Measurements from ENCODE around the gene PRORP.

The PRORP gene

DNA sequence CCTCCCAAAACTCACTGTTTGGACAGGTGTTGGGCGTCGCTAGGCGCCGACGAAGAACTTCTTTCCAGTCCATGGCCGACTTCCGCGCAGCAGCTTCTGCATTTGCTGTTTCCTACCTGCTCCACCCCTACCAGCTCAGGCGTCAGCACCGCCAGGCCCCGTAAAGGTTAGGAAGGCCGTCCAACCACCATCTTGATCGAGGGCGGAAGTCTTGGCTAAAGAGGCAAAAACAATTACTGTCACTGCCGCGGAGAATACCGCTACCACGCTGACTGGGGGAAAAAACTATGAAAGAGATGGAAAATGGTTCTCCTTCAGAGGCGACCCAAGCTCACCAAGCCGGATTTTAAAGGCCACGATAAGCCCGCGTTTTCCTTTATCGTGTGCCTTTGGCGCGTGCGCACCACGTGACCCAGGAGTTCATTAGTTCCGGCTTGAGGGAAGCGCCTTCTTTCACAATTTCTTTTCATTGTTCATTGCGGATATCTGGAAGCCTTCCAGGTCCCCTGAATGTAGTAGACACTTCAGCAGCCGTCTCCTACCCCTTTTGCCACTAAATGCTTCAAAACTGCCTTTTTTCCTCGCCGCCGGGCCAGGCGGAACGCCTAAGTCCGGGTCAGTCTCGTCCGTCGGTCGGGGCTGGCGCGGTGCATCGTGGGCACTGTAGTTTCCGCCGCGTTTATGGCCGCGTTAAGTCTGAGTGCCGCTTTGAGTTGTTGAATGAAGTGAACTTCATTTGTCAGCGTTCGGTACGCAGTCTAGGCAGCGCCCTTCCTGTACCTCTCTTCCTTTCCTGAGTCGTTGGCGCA is at the start of gene PRORP, which contains the start of gene PPP2R3C (continued):
- 0 out of 2 replicates have a peak, but pooled peaks have one; percentile 31 for TF ChIP-seq OVOL3 (tag by site-specific recombination; IDR thresholded peaks at IDR 0.05)
- no peak; the same call in 1 of the 2 replicates for TF ChIP-seq ZBTB48 (tag by site-specific recombination; IDR thresholded peaks at IDR 0.05)
- TF ChIP-seq, protein P1, sequence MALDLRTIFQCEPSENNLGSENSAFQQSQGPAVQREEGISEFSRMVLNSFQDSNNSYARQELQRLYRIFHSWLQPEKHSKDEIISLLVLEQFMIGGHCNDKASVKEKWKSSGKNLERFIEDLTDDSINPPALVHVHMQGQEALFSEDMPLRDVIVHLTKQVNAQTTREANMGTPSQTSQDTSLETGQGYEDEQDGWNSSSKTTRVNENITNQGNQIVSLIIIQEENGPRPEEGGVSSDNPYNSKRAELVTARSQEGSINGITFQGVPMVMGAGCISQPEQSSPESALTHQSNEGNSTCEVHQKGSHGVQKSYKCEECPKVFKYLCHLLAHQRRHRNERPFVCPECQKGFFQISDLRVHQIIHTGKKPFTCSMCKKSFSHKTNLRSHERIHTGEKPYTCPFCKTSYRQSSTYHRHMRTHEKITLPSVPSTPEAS (tag by site-specific recombination; IDR thresholded peaks at IDR 0.05), result no peak; the same call in 1 of the 2 replicates
- no peak for TF ChIP-seq ZNF473 (tag by site-specific recombination; IDR thresholded peaks at IDR 0.05)
- TF ChIP-seq, protein P2, sequence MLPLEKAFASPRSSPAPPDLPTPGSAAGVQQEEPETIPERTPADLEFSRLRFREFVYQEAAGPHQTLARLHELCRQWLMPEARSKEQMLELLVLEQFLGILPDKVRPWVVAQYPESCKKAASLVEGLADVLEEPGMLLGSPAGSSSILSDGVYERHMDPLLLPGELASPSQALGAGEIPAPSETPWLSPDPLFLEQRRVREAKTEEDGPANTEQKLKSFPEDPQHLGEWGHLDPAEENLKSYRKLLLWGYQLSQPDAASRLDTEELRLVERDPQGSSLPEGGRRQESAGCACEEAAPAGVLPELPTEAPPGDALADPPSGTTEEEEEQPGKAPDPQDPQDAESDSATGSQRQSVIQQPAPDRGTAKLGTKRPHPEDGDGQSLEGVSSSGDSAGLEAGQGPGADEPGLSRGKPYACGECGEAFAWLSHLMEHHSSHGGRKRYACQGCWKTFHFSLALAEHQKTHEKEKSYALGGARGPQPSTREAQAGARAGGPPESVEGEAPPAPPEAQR (tag by site-specific recombination; IDR thresholded peaks at IDR 0.05), result no peak
- no peak for TF ChIP-seq ZNF549 (tag by site-specific recombination; IDR thresholded peaks at IDR 0.05)
- no peak for TF ChIP-seq ZNF23 (tag by site-specific recombination; IDR thresholded peaks at IDR 0.05; ENCODE audit: borderline replicate concordance)
- no peak for TF ChIP-seq ZNF747 (tag by site-specific recombination; IDR thresholded peaks at IDR 0.05)
- TF ChIP-seq GLI2 (tag by site-specific recombination; IDR thresholded peaks at IDR 0.05; ENCODE audit: borderline replicate concordance, low read depth), result no peak
- no peak for TF ChIP-seq ZNF302 (tag by site-specific recombination; IDR thresholded peaks at IDR 0.05; ENCODE audit: low read depth)
- TF ChIP-seq ZNF112 (tag by site-specific recombination; IDR thresholded peaks at IDR 0.05), result no peak
- no peak for TF ChIP-seq ZNF121 (tag by site-specific recombination; IDR thresholded peaks at IDR 0.05)
- no peak for TF ChIP-seq ZNF791 (tag by site-specific recombination; IDR thresholded peaks at IDR 0.05)
- TF ChIP-seq, protein P3, sequence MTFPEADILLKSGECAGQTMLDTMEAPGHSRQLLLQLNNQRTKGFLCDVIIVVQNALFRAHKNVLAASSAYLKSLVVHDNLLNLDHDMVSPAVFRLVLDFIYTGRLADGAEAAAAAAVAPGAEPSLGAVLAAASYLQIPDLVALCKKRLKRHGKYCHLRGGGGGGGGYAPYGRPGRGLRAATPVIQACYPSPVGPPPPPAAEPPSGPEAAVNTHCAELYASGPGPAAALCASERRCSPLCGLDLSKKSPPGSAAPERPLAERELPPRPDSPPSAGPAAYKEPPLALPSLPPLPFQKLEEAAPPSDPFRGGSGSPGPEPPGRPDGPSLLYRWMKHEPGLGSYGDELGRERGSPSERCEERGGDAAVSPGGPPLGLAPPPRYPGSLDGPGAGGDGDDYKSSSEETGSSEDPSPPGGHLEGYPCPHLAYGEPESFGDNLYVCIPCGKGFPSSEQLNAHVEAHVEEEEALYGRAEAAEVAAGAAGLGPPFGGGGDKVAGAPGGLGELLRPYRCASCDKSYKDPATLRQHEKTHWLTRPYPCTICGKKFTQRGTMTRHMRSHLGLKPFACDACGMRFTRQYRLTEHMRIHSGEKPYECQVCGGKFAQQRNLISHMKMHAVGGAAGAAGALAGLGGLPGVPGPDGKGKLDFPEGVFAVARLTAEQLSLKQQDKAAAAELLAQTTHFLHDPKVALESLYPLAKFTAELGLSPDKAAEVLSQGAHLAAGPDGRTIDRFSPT (tag by site-specific recombination; IDR thresholded peaks at IDR 0.05), result no peak
- no peak for TF ChIP-seq ZNF768 (tag by site-specific recombination; IDR thresholded peaks at IDR 0.05)
- TF ChIP-seq, protein P4, sequence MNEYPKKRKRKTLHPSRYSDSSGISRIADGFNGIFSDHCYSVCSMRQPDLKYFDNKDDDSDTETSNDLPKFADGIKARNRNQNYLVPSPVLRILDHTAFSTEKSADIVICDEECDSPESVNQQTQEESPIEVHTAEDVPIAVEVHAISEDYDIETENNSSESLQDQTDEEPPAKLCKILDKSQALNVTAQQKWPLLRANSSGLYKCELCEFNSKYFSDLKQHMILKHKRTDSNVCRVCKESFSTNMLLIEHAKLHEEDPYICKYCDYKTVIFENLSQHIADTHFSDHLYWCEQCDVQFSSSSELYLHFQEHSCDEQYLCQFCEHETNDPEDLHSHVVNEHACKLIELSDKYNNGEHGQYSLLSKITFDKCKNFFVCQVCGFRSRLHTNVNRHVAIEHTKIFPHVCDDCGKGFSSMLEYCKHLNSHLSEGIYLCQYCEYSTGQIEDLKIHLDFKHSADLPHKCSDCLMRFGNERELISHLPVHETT (tag by site-specific recombination; IDR thresholded peaks at IDR 0.05), result 0 out of 2 replicates have a peak, but pooled peaks have one; percentile 11
- TF ChIP-seq ZSCAN16 (tag by site-specific recombination; IDR thresholded peaks at IDR 0.05), result 0 out of 2 replicates have a peak, but pooled peaks have one; percentile 14
- TF ChIP-seq SALL2 (tag by site-specific recombination; IDR thresholded peaks at IDR 0.05; ENCODE audit: borderline replicate concordance), result no peak
- TF ChIP-seq, protein P5, sequence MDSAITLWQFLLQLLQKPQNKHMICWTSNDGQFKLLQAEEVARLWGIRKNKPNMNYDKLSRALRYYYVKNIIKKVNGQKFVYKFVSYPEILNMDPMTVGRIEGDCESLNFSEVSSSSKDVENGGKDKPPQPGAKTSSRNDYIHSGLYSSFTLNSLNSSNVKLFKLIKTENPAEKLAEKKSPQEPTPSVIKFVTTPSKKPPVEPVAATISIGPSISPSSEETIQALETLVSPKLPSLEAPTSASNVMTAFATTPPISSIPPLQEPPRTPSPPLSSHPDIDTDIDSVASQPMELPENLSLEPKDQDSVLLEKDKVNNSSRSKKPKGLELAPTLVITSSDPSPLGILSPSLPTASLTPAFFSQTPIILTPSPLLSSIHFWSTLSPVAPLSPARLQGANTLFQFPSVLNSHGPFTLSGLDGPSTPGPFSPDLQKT (IDR thresholded peaks at IDR 0.05; ENCODE audit: borderline replicate concordance, low read depth, low read length), result no peak; the same call in 1 of the 2 replicates
- TF ChIP-seq, protein P6, sequence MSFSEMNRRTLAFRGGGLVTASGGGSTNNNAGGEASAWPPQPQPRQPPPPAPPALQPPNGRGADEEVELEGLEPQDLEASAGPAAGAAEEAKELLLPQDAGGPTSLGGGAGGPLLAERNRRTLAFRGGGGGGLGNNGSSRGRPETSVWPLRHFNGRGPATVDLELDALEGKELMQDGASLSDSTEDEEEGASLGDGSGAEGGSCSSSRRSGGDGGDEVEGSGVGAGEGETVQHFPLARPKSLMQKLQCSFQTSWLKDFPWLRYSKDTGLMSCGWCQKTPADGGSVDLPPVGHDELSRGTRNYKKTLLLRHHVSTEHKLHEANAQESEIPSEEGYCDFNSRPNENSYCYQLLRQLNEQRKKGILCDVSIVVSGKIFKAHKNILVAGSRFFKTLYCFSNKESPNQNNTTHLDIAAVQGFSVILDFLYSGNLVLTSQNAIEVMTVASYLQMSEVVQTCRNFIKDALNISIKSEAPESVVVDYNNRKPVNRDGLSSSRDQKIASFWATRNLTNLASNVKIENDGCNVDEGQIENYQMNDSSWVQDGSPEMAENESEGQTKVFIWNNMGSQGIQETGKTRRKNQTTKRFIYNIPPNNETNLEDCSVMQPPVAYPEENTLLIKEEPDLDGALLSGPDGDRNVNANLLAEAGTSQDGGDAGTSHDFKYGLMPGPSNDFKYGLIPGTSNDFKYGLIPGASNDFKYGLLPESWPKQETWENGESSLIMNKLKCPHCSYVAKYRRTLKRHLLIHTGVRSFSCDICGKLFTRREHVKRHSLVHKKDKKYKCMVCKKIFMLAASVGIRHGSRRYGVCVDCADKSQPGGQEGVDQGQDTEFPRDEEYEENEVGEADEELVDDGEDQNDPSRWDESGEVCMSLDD (tag by site-specific recombination; IDR thresholded peaks at IDR 0.05), result 0 out of 2 replicates have a peak, but pooled peaks have one; percentile 68
- TF ChIP-seq, protein P7, sequence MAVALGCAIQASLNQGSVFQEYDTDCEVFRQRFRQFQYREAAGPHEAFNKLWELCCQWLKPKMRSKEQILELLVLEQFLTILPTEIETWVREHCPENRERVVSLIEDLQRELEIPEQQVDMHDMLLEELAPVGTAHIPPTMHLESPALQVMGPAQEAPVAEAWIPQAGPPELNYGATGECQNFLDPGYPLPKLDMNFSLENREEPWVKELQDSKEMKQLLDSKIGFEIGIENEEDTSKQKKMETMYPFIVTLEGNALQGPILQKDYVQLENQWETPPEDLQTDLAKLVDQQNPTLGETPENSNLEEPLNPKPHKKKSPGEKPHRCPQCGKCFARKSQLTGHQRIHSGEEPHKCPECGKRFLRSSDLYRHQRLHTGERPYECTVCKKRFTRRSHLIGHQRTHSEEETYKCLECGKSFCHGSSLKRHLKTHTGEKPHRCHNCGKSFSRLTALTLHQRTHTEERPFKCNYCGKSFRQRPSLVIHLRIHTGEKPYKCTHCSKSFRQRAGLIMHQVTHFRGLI (tag by site-specific recombination; IDR thresholded peaks at IDR 0.05), result peak; percentile 95
- TF ChIP-seq, protein P8, sequence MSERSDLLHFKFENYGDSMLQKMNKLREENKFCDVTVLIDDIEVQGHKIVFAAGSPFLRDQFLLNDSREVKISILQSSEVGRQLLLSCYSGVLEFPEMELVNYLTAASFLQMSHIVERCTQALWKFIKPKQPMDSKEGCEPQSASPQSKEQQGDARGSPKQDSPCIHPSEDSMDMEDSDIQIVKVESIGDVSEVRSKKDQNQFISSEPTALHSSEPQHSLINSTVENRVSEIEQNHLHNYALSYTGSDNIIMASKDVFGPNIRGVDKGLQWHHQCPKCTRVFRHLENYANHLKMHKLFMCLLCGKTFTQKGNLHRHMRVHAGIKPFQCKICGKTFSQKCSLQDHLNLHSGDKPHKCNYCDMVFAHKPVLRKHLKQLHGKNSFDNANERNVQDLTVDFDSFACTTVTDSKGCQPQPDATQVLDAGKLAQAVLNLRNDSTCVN (tag by site-specific recombination; optimal IDR thresholded peaks at IDR 0.05), result peak; percentile 49
- TF ChIP-seq, protein P9, sequence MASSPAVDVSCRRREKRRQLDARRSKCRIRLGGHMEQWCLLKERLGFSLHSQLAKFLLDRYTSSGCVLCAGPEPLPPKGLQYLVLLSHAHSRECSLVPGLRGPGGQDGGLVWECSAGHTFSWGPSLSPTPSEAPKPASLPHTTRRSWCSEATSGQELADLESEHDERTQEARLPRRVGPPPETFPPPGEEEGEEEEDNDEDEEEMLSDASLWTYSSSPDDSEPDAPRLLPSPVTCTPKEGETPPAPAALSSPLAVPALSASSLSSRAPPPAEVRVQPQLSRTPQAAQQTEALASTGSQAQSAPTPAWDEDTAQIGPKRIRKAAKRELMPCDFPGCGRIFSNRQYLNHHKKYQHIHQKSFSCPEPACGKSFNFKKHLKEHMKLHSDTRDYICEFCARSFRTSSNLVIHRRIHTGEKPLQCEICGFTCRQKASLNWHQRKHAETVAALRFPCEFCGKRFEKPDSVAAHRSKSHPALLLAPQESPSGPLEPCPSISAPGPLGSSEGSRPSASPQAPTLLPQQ (tag by site-specific recombination; IDR thresholded peaks at IDR 0.05), result peak; percentile 43; the same call in 1 of the 2 replicates
